ENCODE measurements around the gene MAMDC4. TPM values are rescaled to one million over a fixed set of nuclear protein-coding genes. Genes with fewer than 3 reads are reported as not detected.
"Not testable (repeated sequence)": the region's sequence is repeated elsewhere in the genome, so short reads cannot be mapped to it uniquely, and the experiment has no call there.

MAMDC4 gene
- total RNA-seq, 2 experiments from 2014 or later: 11.7 to 14.2 TPM

DNA sequence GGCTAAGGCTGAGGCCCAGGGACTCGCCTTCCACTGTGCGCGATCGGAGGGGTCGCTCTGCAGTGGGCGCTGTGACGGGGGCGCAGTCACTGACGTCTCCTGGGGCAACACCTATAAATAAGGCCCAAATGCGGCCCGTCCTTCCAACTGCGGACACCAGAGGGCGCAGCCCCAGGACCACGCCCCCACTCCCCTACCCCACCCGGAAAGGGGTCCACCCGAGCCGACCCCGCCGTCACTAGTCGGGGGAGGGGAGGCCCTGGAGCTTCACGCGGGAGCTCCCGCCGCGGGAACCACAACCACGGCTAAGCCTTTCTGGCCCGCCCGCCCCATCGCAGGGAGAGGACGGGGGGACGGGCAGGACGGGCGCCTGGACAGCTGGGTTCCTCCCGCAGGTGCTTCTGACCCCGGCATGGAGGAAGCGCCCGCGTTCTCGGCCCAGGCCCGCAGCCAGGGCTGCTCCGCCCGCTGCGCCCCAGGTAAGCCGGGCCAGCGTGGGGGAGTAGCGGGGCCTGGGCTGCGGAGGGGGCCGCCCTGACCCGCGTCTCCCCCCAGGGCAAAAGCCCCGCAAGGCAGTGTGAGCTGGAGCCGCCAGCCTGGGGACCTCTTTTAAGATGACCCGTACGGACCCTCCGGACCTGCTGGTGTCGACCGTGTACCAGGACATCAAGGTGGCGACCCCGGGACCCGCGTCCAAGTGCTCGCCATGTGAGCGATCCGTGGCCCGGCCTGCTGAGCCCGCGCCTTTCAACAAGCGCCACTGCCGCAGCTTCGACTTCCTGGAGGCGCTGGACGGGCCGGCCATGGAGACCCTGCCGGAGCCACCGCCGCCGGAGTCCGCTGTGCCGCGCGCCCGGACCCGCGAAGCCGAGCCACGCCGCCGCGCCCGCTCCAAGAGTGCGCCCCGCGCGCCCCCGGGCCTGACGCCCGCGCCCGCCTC, 8.1 kb upstream of the MAMDC4 start:
- H3K9me3 ChIP-seq (ENCODE audit: low read length); H2AFZ ChIP-seq (ENCODE audit: low read length); BruUV-seq (replicated peaks); H3K9me2 ChIP-seq (ENCODE audit: insufficient read depth, low read length); POLR2A ChIA-PET; H3K79me2 ChIP-seq (ENCODE audit: insufficient read depth, low read depth, low read length); H3K27ac ChIP-seq (ENCODE audit: low read depth, low read length, poor library complexity, severe bottlenecking); H4K20me1 ChIP-seq (ENCODE audit: insufficient read depth, low read length): not testable (repeated sequence)
- peaks cover 26% of the 10 kb centered on the region for H3K4me1 ChIP-seq (ENCODE audit: insufficient read depth, low read length, poor library complexity, severe bottlenecking)
- CTCF ChIA-PET (ENCODE audit: unreplicated experiment): interaction anchor here (0.6 kb wide), 1 partner anchor 35 kb away, joined by 3 read pairs; no protein-coding TSS in a partner anchor
- H3K4me2 ChIP-seq (ENCODE audit: low read length): peak overlapping the region; percentile 54; the same call in 1 of the 2 replicates
- H3K4me3 ChIP-seq (ENCODE audit: low read depth, low read length, poor library complexity, severe bottlenecking): peak overlapping the region; percentile 6
- H3K36me3 ChIP-seq (ENCODE audit: insufficient read depth, low read length): peaks cover 25% of the 10 kb centered on the region
- peak; percentile 48 for DNase-seq (ENCODE audit: low spot score)
- TF ChIP-seq, protein P1, sequence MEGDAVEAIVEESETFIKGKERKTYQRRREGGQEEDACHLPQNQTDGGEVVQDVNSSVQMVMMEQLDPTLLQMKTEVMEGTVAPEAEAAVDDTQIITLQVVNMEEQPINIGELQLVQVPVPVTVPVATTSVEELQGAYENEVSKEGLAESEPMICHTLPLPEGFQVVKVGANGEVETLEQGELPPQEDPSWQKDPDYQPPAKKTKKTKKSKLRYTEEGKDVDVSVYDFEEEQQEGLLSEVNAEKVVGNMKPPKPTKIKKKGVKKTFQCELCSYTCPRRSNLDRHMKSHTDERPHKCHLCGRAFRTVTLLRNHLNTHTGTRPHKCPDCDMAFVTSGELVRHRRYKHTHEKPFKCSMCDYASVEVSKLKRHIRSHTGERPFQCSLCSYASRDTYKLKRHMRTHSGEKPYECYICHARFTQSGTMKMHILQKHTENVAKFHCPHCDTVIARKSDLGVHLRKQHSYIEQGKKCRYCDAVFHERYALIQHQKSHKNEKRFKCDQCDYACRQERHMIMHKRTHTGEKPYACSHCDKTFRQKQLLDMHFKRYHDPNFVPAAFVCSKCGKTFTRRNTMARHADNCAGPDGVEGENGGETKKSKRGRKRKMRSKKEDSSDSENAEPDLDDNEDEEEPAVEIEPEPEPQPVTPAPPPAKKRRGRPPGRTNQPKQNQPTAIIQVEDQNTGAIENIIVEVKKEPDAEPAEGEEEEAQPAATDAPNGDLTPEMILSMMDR (conservative IDR thresholded peaks at IDR 0.05; ENCODE audit: low read length): peak; percentile 73
- intact Hi-C loops (cut with micrococcal nuclease; ENCODE audit: unreplicated experiment): loop anchor here (1.0 kb wide), 1 partner anchor 54 kb away; no protein-coding TSS in a partner anchor

DNA sequence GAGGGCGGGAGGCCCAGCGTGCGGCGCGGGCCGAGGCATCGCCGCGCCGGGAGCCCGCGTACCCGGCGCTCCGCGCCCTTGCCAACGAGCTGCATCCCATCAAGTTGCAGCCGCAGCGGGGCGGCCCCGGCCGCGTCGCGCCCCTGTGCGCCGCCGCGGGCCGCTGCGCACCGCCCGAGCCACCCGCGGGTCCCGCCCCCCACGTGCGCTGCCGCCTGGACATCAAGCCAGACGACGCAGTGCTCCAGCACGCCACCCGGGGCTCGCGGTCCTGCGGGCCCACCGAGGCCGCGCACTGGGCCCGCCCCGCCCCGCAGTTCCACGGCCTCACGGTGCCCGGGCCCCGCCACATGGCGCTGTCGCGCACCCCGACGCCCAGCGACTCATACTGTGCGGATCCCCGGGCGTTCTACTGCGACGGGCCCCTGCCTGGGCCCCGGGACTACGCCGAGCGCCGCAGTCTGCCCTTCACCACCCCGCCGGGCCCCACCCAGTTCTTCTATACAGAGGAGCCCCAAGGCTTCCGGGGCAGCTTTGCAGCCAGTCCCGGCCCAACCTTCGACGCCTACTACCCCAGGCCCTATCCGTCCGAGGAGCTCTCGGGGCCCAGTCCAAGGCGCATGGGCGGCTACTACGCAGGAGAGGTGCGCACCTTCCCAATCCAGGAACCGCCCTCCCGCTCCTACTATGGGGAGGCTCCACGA, 7.2 kb upstream of the MAMDC4 start:
- Histone ChIP-seq H3K9me3 (ENCODE audit: low read length) (no peaks in the 10 kb centered on the region), H3K4me1 (ENCODE audit: insufficient read depth, low read length, poor library complexity, severe bottlenecking) (peaks cover 30% of the 10 kb centered on the region), H2AFZ (ENCODE audit: low read length) (no peak overlapping the region), H3K79me2 (ENCODE audit: insufficient read depth, low read depth, low read length) (no peaks in the 10 kb centered on the region), H3K4me2 (ENCODE audit: low read length) (no peak overlapping the region), H3K36me3 (ENCODE audit: insufficient read depth, low read length) (peaks cover 17% of the 10 kb centered on the region), H3K27ac (ENCODE audit: low read depth, low read length, poor library complexity, severe bottlenecking) (no peak overlapping the region), H3K9me2 (ENCODE audit: insufficient read depth, low read length) (no peaks in the 10 kb centered on the region), H4K20me1 (ENCODE audit: insufficient read depth, low read length) (no peaks in the 10 kb centered on the region), H3K4me3 (ENCODE audit: low read depth, low read length, poor library complexity, severe bottlenecking) (no peak overlapping the region)
- intact Hi-C loops (cut with micrococcal nuclease; ENCODE audit: unreplicated experiment): no loop called here
- ChIA-PET POLR2A (no interaction called here), CTCF (ENCODE audit: unreplicated experiment) (no interaction called here)
- no TSS peak for BruUV-seq (replicated peaks)
- no peak for DNase-seq (ENCODE audit: low spot score)
- TF ChIP-seq EZH2phosphoT487 (IDR thresholded peaks at IDR 0.05; ENCODE audit: borderline replicate concordance, low read depth, low read length): no peak
- TF ChIP-seq, protein P1 (conservative IDR thresholded peaks at IDR 0.05; ENCODE audit: low read length): no peak
